SKM-1 treated with dmso at 0.1 percent for 144 hours (cell line): Measurements from ENCODE around the gene PNPO.
"Not testable (repeated sequence)": the region's sequence is repeated elsewhere in the genome, so short reads cannot be mapped to it uniquely, and the experiment has no call there.

Source experiments
- DNase-seq: peaks from one replicate; lab custom pipeline; 2025; ENCODE audit not compliant: unreplicated experiment; lab: John Stamatoyannopoulos, UW

Gene PNPO

GRCh38 chr17:47917581-47917980 lies 23.8 kb upstream of the PNPO start:
- no peak for DNase-seq

GRCh38 chr17:47918006-47918405 lies 23.4 kb upstream of the PNPO start:
- DNase-seq: no peak

GRCh38 chr17:47918991-47919390 lies 22.4 kb upstream of the PNPO start:
- no peak for DNase-seq

GRCh38 chr17:47919889-47920288 lies 21.5 kb upstream of the PNPO start:
- not testable (repeated sequence) for DNase-seq

GRCh38 chr17:47924785-47925677 lies 16.3 kb upstream of the PNPO start:
- no peak for DNase-seq

- no peak for DNase-seq
These were observed 15.7 kb upstream of the PNPO start for GRCh38 chr17:47925678-47925988.

GRCh38 chr17:47927821-47928400 lies 13.5 kb upstream of the PNPO start:
- DNase-seq: no peak

GRCh38 chr17:47928415-47928814 lies 13.0 kb upstream of the PNPO start:
- DNase-seq: no peak

GRCh38 chr17:47929218-47930000 lies 12.0 kb upstream of the PNPO start:
- no peak for DNase-seq

GRCh38 chr17:47931848-47932247 lies 9.5 kb upstream of the PNPO start:
- no peak for DNase-seq

- no peak for DNase-seq
These were observed 6.5 kb upstream of the PNPO start for GRCh38 chr17:47934856-47935255.

- DNase-seq: not testable (repeated sequence)
These were observed 5.9 kb upstream of the PNPO start for GRCh38 chr17:47935468-47935867.

- no peak for DNase-seq
These were observed 5.4 kb upstream of the PNPO start for GRCh38 chr17:47935961-47936360.

GRCh38 chr17:47937941-47938340 lies 3.4 kb upstream of the PNPO start:
- no peak for DNase-seq

GRCh38 chr17:47942096-47942510 lies 732 bp downstream of the PNPO start:
- no peak for DNase-seq

GRCh38 chr17:47942568-47942967 lies 1.2 kb downstream of the PNPO start:
- DNase-seq: no peak

- no peak for DNase-seq
These were observed 3.7 kb downstream of the PNPO start for GRCh38 chr17:47945080-47945479.

GRCh38 chr17:47945529-47946508 lies 4.4 kb downstream of the PNPO start:
- no peak for DNase-seq

- DNase-seq: no peak
These were observed 5.1 kb downstream of the PNPO start for GRCh38 chr17:47946516-47946915.

- peak; percentile 45 for DNase-seq
These were observed 5.6 kb downstream of the PNPO start for GRCh38 chr17:47946929-47947397.
